Parathyroid adenoma (tissue), 2 donors: ENCODE measurements around the gene USO1.

Source experiments
- H2AFZ ChIP-seq: fragments of 300-600 bp; sonication (generic); one replicate; pipeline ENCODE4 v1.7.0; 2017; ENCODE audit warnings: antibody characterized with exemption, mild to moderate bottlenecking
- H3K27ac ChIP-seq: fragments of 300-600 bp; sonication (generic); one replicate; pipeline ENCODE4 v1.7.0; 2017
- H3K27me3 ChIP-seq: fragments of 300-600 bp; sonication (generic); one replicate; pipeline ENCODE4 v1.7.0; 2017; ENCODE audit warnings: low read length; ENCODE audit not compliant: control insufficient read depth, insufficient read depth
- H3K36me3 ChIP-seq: fragments of 300-600 bp; sonication (generic); one replicate; pipeline ENCODE4 v1.7.0; 2017; ENCODE audit warnings: low read length; ENCODE audit not compliant: control insufficient read depth, insufficient read depth
- H3K4me1 ChIP-seq: fragments of 300-600 bp; sonication (generic); one replicate; pipeline ENCODE4 v1.7.0; 2017; ENCODE audit warnings: control low read depth
- H3K4me2 ChIP-seq: fragments of 300-600 bp; sonication (generic); one replicate; pipeline ENCODE4 v1.7.0; 2017; ENCODE audit warnings: low read length
- H3K4me3 ChIP-seq: fragments of 300-600 bp; sonication (generic); one replicate; pipeline ENCODE4 v1.7.0; 2017; ENCODE audit warnings: low read depth, low read length
- H3K79me2 ChIP-seq: fragments of 300-600 bp; sonication (generic); one replicate; pipeline ENCODE4 v1.7.0; 2017; ENCODE audit warnings: control low read depth
- H3K9ac ChIP-seq: fragments of 300-600 bp; sonication (generic); one replicate; pipeline ENCODE4 v1.7.0; 2017; ENCODE audit warnings: mild to moderate bottlenecking
- H3K9me3 ChIP-seq: fragments of 300-600 bp; sonication (generic); one replicate; pipeline ENCODE4 v1.7.0; 2017; ENCODE audit warnings: low read length; ENCODE audit not compliant: control insufficient read depth
- CTCF ChIP-seq: fragments of 300-600 bp; sonication (generic); IDR thresholded peaks from one replicate; pipeline ENCODE4 v1.7.0; 2017; ENCODE audit warnings: antibody characterized with exemption, mild to moderate bottlenecking
- donor health status: primary hyperparathyroidism.

Gene USO1

GRCh38 chr4:75841641-75842520 lies 117.5 kb downstream of the USO1 start:
- no peak overlapping the region for H3K4me2 ChIP-seq
- H3K4me3 ChIP-seq = no peak overlapping the region

GRCh38 chr4:75843596-75843995 lies 119.2 kb downstream of the USO1 start:
- H3K9me3 ChIP-seq = no peaks in the 10 kb centered on the region
- H2AFZ ChIP-seq = no peak overlapping the region
- H3K9ac ChIP-seq = no peak overlapping the region
- H3K36me3 ChIP-seq = no peaks in the 10 kb centered on the region
- TF ChIP-seq CTCF = no peak
- no peaks in the 10 kb centered on the region for H3K79me2 ChIP-seq
- no peak overlapping the region for H3K27ac ChIP-seq
- no peak overlapping the region for H3K4me2 ChIP-seq
- no peaks in the 10 kb centered on the region for H3K4me1 ChIP-seq
- no peak overlapping the region for H3K4me3 ChIP-seq
- no peaks in the 10 kb centered on the region for H3K27me3 ChIP-seq

More at GRCh38 chr4:75841641-75842520, 117.5 kb downstream of the USO1 start:
- Histone ChIP-seq H3K27ac (no peak overlapping the region), H2AFZ (peak overlapping the region; percentile 50), H3K4me1 (no peaks in the 10 kb centered on the region), H3K36me3 (no peaks in the 10 kb centered on the region), H3K79me2 (no peaks in the 10 kb centered on the region), H3K27me3 (no peaks in the 10 kb centered on the region), H3K9ac (no peak overlapping the region), H3K9me3 (no peaks in the 10 kb centered on the region)
- no peak for TF ChIP-seq CTCF

GRCh38 chr4:75844151-75844662 lies 119.8 kb downstream of the USO1 start:
- Histone ChIP-seq H3K4me1 (no peaks in the 10 kb centered on the region), H3K27ac (no peak overlapping the region), H3K9me3 (no peaks in the 10 kb centered on the region), H3K4me3 (no peak overlapping the region), H3K79me2 (no peaks in the 10 kb centered on the region), H2AFZ (no peak overlapping the region), H3K27me3 (no peaks in the 10 kb centered on the region), H3K9ac (no peak overlapping the region), H3K4me2 (no peak overlapping the region), H3K36me3 (no peaks in the 10 kb centered on the region)
- TF ChIP-seq CTCF = no peak

- Histone ChIP-seq H3K9ac (no peak overlapping the region), H3K9me3 (no peaks in the 10 kb centered on the region), H3K79me2 (no peaks in the 10 kb centered on the region), H3K4me3 (no peak overlapping the region), H2AFZ (no peak overlapping the region), H3K4me1 (no peaks in the 10 kb centered on the region), H3K27ac (no peak overlapping the region), H3K4me2 (no peak overlapping the region), H3K36me3 (no peaks in the 10 kb centered on the region), H3K27me3 (no peaks in the 10 kb centered on the region)
- TF ChIP-seq CTCF = no peak
Observed at GRCh38 chr4:75845992-75846391, 121.6 kb downstream of the USO1 start.
